Placental epithelial cell (primary cell): ENCODE data around the gene CDK2AP2. TPM values are rescaled to one million over a fixed set of nuclear protein-coding genes. Genes with fewer than 3 reads are reported as not detected.

Experiments used
- small RNA-seq: library from RNA; depleted of rRNA; stranded (forward); fragments of <200 nt; gene quantifications from one replicate; pipeline ENCODE3, GENCODE V24; 2012
- total RNA-seq: library from RNA; depleted of rRNA; stranded (reverse); fragments of >200 nt; gene quantifications from 2 replicates; pipeline ENCODE4 v1.2.3, GENCODE V29; 2012

The CDK2AP2 gene, protein sequence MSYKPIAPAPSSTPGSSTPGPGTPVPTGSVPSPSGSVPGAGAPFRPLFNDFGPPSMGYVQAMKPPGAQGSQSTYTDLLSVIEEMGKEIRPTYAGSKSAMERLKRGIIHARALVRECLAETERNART
- total RNA-seq: 19.6 and 52.8 TPM in 2 replicates

DNA sequence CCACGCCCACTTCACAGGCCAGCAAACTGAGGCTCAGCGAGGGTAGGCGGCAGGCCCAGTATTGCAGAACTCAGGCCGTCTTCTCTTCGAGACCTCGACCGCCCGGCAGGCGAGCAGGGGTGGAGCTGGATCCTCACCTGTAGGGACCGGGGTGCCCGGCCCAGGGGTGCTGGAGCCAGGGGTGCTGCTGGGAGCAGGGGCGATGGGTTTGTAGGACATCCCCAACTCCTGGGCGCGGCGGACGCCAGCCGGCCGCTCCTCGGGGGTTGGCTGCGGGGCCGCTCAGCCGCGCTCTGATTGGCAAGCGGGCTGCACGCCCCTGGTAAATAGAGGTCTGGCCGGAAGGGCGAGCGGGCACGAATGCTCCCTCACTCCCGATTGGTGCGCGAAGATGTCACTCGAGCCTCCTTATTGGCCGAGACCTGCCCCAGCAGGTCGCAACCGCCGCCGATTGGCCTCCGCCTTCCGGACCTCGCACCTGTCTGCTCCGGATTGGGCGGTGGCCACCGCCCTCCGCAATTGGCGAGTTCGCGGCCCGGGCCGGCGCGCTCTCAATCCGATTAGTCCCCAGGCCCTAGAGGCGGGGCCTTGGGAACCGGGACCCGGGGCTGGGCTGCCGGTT, at the start of gene CDK2AP2:
CDK2AP2 (minus strand) TSS at position 299 of the 622 bp plus-strand sequence; CDS start at position 219, 80 bp downstream.

DNA sequence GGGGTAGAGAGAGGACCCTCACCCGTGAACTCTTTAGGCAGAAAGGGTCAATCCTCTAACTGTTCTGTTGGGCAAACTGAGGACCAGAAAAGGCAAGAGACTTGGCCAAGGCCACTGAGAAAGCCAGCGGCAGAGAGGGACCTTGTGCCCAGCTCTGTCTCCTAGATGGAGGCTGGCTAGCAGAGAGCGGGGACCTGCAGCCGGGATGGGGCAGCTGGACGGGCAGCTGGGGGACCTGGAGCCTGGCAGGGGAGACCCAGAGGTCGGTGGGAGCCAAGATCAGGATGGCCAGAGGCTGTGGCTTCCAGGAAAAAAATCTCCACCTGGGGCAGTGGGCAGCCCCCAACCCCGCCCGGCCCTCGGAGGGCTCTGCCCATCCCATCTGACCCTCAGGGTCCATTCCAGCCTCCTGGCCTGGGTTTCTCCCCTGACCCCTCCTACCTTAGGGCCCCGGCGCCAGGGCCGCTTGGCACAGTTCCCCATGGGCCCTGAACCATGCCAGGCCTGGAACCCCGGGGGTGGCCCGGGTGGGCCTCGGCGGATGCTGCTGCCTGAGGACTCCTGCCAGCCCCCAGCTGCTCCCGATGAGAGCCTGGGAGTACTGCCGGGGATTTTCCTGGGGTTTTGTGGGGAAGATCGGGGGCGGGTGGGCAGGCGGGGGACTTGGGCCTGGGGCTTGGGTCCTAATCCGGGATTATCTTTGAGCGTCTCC, 15.0 kb upstream of the CDK2AP2 start, which contains the start of gene CABP2:
CABP2 (minus strand) TSS at position 603 of the 712 bp plus-strand sequence; CDS start at position 483, 120 bp downstream.

DNA sequence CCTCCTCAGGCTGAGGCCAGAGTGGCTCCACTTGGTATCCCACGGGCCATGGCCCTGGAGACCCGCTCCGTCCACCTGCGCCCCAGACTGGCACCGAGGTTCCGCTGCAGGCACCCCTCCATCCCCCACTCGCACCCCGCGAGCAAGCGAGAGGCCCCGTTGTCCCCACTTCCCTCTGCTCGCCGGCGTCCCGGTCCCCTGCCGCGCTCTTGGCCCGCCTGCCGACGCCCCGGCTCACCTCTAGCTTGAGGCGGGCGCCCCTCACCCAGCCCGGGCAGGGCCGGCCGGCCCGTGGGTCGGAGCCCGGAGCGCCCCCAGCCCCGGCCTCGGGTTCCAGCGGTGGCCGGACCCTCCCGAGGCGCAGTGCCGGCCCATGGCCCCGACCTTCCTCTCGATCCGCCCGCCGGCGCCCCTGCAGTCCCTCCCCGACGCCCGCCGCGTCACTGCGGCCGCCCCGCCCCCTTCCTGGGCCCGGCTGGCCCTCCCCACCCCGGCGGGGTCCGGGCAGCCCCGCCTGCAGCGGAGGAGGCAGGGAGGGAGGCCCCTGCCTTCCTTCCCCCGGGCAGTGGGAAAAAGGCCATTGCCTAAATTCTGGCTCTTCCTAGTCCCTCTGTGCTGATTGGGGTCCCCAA, 2.9 kb downstream of the CDK2AP2 start, which contains the start of gene PITPNM1:
PITPNM1 (minus strand) TSS at position 414 of the 632 bp plus-strand sequence. CDS start 1,183 bp downstream, outside the sequence.

DNA sequence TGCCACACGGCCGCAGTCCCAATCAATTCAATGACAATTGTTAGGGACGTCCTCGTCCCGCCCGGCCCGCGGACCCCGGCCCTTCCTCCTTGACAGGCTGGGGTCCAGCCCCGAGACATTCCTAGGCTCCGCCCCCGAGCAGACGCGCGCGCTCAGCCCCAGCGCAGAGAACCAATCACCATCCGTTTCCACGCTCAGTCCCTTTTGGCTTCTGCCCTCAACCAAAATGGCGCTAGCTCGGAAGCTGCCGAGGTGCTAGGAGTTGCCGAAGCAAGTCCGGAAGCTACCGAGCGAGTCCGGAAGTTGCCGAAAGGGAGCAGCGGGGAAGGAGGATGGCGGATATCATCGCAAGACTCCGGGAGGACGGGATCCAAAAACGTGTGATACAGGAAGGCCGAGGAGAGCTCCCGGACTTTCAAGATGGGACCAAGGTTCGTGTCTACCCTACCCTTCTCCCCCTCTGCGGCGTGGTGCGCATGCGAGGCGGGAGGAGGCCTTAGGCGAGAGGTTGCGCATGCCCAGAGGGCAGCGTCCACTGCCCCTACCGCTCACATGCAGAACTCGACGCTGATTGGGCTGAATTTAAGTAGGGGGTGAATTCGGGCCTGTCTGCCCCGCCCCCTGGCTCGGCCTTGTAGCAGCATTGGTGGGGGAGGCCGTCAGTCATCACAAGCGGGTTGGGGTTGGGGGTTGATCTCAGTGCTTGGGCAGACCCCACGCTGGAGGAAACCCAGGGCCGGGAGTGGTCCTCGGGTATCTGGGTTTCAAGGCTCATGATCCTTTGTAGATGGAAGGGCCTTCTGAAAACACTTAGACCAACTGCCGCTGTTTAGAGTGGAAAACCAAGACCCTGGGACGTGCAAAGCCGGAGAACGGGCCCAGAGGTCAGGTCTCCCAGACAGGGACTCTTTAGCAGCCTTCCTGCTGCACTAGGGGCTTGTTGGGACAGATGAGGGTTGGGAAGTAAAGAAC, 24.8 kb downstream of the CDK2AP2 start, which contains the start of gene AIP:
AIP (plus strand) TSS at position 200 of the 972 bp plus-strand sequence; CDS start at position 333, 133 bp downstream.

DNA sequence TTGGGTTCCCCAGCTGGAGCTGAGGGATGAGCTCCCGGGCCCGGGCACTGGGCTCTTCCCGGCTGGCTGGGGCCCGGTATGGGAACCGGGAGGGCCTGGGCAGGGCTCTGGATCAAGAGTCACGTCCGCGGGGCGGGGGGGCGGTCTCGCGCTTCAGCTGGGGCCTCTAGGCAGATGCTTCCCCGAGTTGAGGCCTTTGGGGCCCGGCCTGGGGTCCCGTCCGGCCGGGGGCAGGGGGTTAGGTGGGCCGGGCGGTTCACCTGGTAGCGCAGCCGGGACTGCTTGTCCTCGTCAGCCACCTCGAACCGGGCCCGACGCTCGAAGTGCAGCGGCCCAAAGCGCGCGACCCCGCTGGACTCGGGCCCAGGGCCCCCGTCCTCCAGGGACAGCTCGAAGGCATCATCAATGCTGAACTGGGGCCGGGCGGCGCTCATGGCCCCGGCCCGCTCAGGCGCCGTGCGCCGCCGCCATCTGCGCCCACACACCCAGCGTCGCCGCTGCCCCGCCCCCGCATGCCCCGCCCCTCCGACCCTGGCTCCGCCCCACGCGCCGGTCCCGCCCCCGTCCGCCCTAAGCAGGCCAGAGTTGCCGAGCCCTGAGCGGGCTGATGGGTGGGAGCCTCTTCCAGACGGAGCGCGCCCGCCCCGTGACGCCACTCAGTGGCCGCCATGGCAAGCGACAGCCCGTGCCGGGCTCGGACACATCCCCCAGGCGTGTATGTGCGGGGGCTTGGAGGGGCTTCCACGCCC, 39.0 kb downstream of the CDK2AP2 start, which contains the start of gene TMEM134:
TMEM134 (minus strand) TSS at position 493 of the 749 bp plus-strand sequence; CDS start at position 434, 59 bp downstream.

Small RNAs within 50 kb of the gene (small RNA-seq; reads per million reads assigned to genes)
- gene MIR6752: not detected

Other genes with a start within 250 kb of the CDK2AP2 start
- 27.5 and 40.4 TPM in 2 replicates for gene GRK2, start 241.7 kb downstream of the CDK2AP2 start, total RNA-seq
- gene ANKRD13D, start 218.9 kb downstream of the CDK2AP2 start, total RNA-seq: 28.1 and 42.4 TPM in 2 replicates
- 41.2 and 67.5 TPM in 2 replicates for gene SSH3, start 204.6 kb downstream of the CDK2AP2 start, total RNA-seq
- gene POLD4, start 154.6 kb downstream of the CDK2AP2 start, total RNA-seq: 64.9 and 71.1 TPM in 2 replicates
- gene CLCF1, start 134.6 kb downstream of the CDK2AP2 start, total RNA-seq: 17.8 and 22.8 TPM in 2 replicates
- gene RAD9A, start 116.2 kb downstream of the CDK2AP2 start, total RNA-seq: 10.7 and 18.8 TPM in 2 replicates
- 223 and 479 TPM in 2 replicates for gene PPP1CA, start 106.3 kb downstream of the CDK2AP2 start, total RNA-seq
- gene TBC1D10C, start 104.1 kb downstream of the CDK2AP2 start, total RNA-seq: under 0.01 TPM in 1 of 2 replicates, not detected in the other
- gene CARNS1, start 92.5 kb downstream of the CDK2AP2 start, total RNA-seq: under 0.01 TPM in 1 of 2 replicates, not detected in the other
- 55.4 and 121 TPM in 2 replicates for gene RPS6KB2, start 79.7 kb downstream of the CDK2AP2 start, total RNA-seq
- 1.5 and 1.6 TPM in 2 replicates for gene PTPRCAP, start 70.5 kb downstream of the CDK2AP2 start, total RNA-seq
- gene CORO1B, start 64.7 kb downstream of the CDK2AP2 start, total RNA-seq: 135 and 136 TPM in 2 replicates
- gene GPR152, start 55.4 kb downstream of the CDK2AP2 start, total RNA-seq: not detected in 2 replicates
- gene CABP4, start 52.8 kb downstream of the CDK2AP2 start, total RNA-seq: not detected in 2 replicates
- 27.5 and 62.4 TPM in 2 replicates for gene TMEM134, start 38.9 kb downstream of the CDK2AP2 start, total RNA-seq
- 69.5 and 122 TPM in 2 replicates for gene AIP, start 25.1 kb downstream of the CDK2AP2 start, total RNA-seq
- 42.4 and 45.5 TPM in 2 replicates for gene PITPNM1, start 2.8 kb downstream of the CDK2AP2 start, total RNA-seq
- gene CABP2, start 15.3 kb upstream of the CDK2AP2 start, total RNA-seq: not detected in 2 replicates
- gene GSTP1, start 75.7 kb upstream of the CDK2AP2 start, total RNA-seq: 1,369 and 1,673 TPM in 2 replicates
- gene NDUFV1, start 98.8 kb upstream of the CDK2AP2 start, total RNA-seq: 141 and 176 TPM in 2 replicates
- 5.3 and 11.8 TPM in 2 replicates for gene NUDT8, start 121.8 kb upstream of the CDK2AP2 start, total RNA-seq
- gene TBX10, start 131.6 kb upstream of the CDK2AP2 start, total RNA-seq: not detected in 2 replicates
- gene ACY3, start 142.6 kb upstream of the CDK2AP2 start, total RNA-seq: not detected in 2 replicates
- gene ALDH3B2, start 166.5 kb upstream of the CDK2AP2 start, total RNA-seq: 1.5 and 6.7 TPM in 2 replicates